ENCODE data around the gene AP2A2.

Gene AP2A2

GRCh38 chr11:1060410-1060809 lies 134.7 kb downstream of the AP2A2 start:
- peaks cover 10% of the 10 kb centered on the region for H3K27me3 Mint-ChIP-seq
- no peaks in the 10 kb centered on the region for H3K36me3 Mint-ChIP-seq (ENCODE audit: low read depth)
- H3K4me1 Mint-ChIP-seq (ENCODE audit: low read depth), result peaks cover 17% of the 10 kb centered on the region
- no peaks in the 10 kb centered on the region for H3K9me3 Mint-ChIP-seq
- no peak overlapping the region for H3K4me3 Mint-ChIP-seq
- DNase-seq, result no peak
- no peak overlapping the region for H3K27ac Mint-ChIP-seq

- Mint-ChIP-seq H3K36me3 (ENCODE audit: low read depth) (no peaks in the 10 kb centered on the region), H3K4me1 (ENCODE audit: low read depth) (peaks cover 17% of the 10 kb centered on the region), H3K27me3 (peaks cover 16% of the 10 kb centered on the region), H3K27ac (no peak overlapping the region), H3K9me3 (no peaks in the 10 kb centered on the region), H3K4me3 (no peak overlapping the region)
- DNase-seq, result no peak
These were observed 135.4 kb downstream of the AP2A2 start for GRCh38 chr11:1060852-1061616.

Data from activated T-cell treated with anti-CD3 and anti-CD28 coated beads, Interleukin-2, amount 50 U/mL, for 24 hours (primary cell).